Measurements from ENCODE around the gene TIPARP.

TIPARP gene

GRCh38 chr3:156685752-156686151 is 11.4 kb downstream of the TIPARP start:
- Histone ChIP-seq H3K9me3 (replicated peaks; ENCODE audit: insufficient read depth, low read length) (no peaks in the 10 kb centered on the region), H3K9ac (ENCODE audit: low read length) (peak overlapping the region; percentile 61), H3K79me2 (ENCODE audit: low read length) (peaks cover 89% of the 10 kb centered on the region), H3K27me3 (replicated peaks; ENCODE audit: insufficient read depth, low read length) (no peaks in the 10 kb centered on the region), H3K9me2 (replicated peaks; ENCODE audit: insufficient read depth, low read length) (no peaks in the 10 kb centered on the region), H3K36me3 (replicated peaks; ENCODE audit: insufficient read depth, low read length) (peaks cover 8% of the 10 kb centered on the region; the same call in 1 of the 2 replicates), H2AFZ (ENCODE audit: low read length) (no peak overlapping the region), H4K20me1 (ENCODE audit: insufficient read depth, low read length) (peaks cover 11% of the 10 kb centered on the region; the same call in 1 of the 2 replicates), H3K4me2 (ENCODE audit: low read depth, low read length) (peak overlapping the region; percentile 73), H3F3A (ENCODE audit: insufficient read depth, low read length) (peaks cover 42% of the 10 kb centered on the region), H3K4me3 (ENCODE audit: low read length) (peak overlapping the region; percentile 6), H3K4me1 (ENCODE audit: low read length) (peaks cover 85% of the 10 kb centered on the region), H3K27ac (ENCODE audit: low read length) (peak overlapping the region; percentile 81)
- peak; percentile 90 for DNase-seq
- TF ChIP-seq CTCF (IDR thresholded peaks at IDR 0.05; ENCODE audit: low read length) = no peak
- no peak for TF ChIP-seq EZH2phosphoT487 (IDR thresholded peaks at IDR 0.05; ENCODE audit: low read length)
- TF ChIP-seq EZH2 (optimal IDR thresholded peaks at IDR 0.05; ENCODE audit: low read depth, low read length) = no peak

GRCh38 chr3:156687023-156687422 is 12.6 kb downstream of the TIPARP start:
- peak; percentile 80 for DNase-seq
- Histone ChIP-seq H3K9me3 (replicated peaks; ENCODE audit: insufficient read depth, low read length) (no peaks in the 10 kb centered on the region), H3K4me1 (ENCODE audit: low read length) (peaks cover 73% of the 10 kb centered on the region), H4K20me1 (ENCODE audit: insufficient read depth, low read length) (peaks cover 19% of the 10 kb centered on the region; the same call in 1 of the 2 replicates), H3K79me2 (ENCODE audit: low read length) (peaks cover 89% of the 10 kb centered on the region), H3K27ac (ENCODE audit: low read length) (no peak overlapping the region; the same call in 1 of the 2 replicates), H2AFZ (ENCODE audit: low read length) (no peak overlapping the region), H3K27me3 (replicated peaks; ENCODE audit: insufficient read depth, low read length) (no peaks in the 10 kb centered on the region), H3K9ac (ENCODE audit: low read length) (no peak overlapping the region), H3K4me3 (ENCODE audit: low read length) (no peak overlapping the region), H3K36me3 (replicated peaks; ENCODE audit: insufficient read depth, low read length) (no peaks in the 10 kb centered on the region; the same call in 1 of the 2 replicates), H3K4me2 (ENCODE audit: low read depth, low read length) (peak overlapping the region; percentile 73), H3F3A (ENCODE audit: insufficient read depth, low read length) (peaks cover 42% of the 10 kb centered on the region), H3K9me2 (replicated peaks; ENCODE audit: insufficient read depth, low read length) (no peaks in the 10 kb centered on the region)
- TF ChIP-seq CTCF (IDR thresholded peaks at IDR 0.05; ENCODE audit: low read length) (no peak), EZH2 (optimal IDR thresholded peaks at IDR 0.05; ENCODE audit: low read depth, low read length) (no peak), EZH2phosphoT487 (IDR thresholded peaks at IDR 0.05; ENCODE audit: low read length) (no peak)

- H3K4me2 ChIP-seq (ENCODE audit: low read depth, low read length) = peak overlapping the region; percentile 39; the same call in 1 of the 2 replicates
- peaks cover 31% of the 10 kb centered on the region for H3F3A ChIP-seq (ENCODE audit: insufficient read depth, low read length)
- H3K9me3 ChIP-seq (replicated peaks; ENCODE audit: insufficient read depth, low read length) = no peaks in the 10 kb centered on the region
- no peak overlapping the region for H3K9ac ChIP-seq (ENCODE audit: low read length)
- H3K27me3 ChIP-seq (replicated peaks; ENCODE audit: insufficient read depth, low read length) = no peaks in the 10 kb centered on the region
- H3K36me3 ChIP-seq (replicated peaks; ENCODE audit: insufficient read depth, low read length) = no peaks in the 10 kb centered on the region; the same call in 1 of the 2 replicates
- no peaks in the 10 kb centered on the region for H3K9me2 ChIP-seq (replicated peaks; ENCODE audit: insufficient read depth, low read length)
- peaks cover 19% of the 10 kb centered on the region; the same call in 1 of the 2 replicates for H4K20me1 ChIP-seq (ENCODE audit: insufficient read depth, low read length)
- no peak overlapping the region for H3K27ac ChIP-seq (ENCODE audit: low read length)
- no peak for DNase-seq
- peaks cover 54% of the 10 kb centered on the region for H3K4me1 ChIP-seq (ENCODE audit: low read length)
- H3K4me3 ChIP-seq (ENCODE audit: low read length) = no peak overlapping the region
- peaks cover 88% of the 10 kb centered on the region for H3K79me2 ChIP-seq (ENCODE audit: low read length)
- H2AFZ ChIP-seq (ENCODE audit: low read length) = no peak overlapping the region
- no peak for TF ChIP-seq EZH2phosphoT487 (IDR thresholded peaks at IDR 0.05; ENCODE audit: low read length)
- TF ChIP-seq EZH2 (optimal IDR thresholded peaks at IDR 0.05; ENCODE audit: low read depth, low read length) = no peak
- no peak for TF ChIP-seq CTCF (IDR thresholded peaks at IDR 0.05; ENCODE audit: low read length)
Measured at GRCh38 chr3:156688632-156689452, 14.5 kb downstream of the TIPARP start.

Measured in MM.1S (cell line).